Measurements from ENCODE around the gene IL6.

DNA sequence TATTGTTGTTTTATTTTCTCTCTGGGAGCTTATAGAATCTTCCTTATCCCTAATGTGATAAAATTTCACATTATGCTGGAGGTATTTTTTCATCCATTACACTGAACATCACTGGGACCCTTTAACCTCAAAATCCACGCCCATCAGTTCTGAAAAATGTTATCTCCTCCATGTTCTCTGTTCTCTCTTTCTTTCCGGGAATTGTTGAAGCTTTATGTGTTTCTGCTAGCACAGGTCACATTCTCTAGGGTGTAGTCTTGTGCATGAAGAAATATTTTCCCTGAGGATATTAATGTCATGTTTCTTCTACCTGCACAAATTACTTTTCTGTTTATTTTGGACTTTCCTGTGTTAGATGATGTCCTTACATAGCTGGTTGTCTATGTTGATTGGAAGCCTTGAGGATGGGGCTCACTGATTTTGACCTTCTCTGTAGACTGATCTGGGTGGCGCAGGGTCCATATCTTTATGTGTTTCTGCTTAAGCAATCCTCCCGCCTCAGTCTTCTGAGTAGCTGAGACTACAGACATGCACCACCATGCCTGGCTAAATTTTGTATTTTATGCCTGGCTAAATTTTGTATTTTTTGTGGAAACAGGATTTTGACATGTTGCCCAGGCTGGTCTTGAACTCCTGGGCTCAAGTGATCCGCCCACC lies 31.4 kb upstream of the IL6 start:
- TF ChIP-seq PRMT3 (CRISPR knock-in tag; IDR thresholded peaks at IDR 0.05; ENCODE audit: borderline replicate concordance, low read depth) (no peak), RFX5 (IDR thresholded peaks at IDR 0.05; ENCODE audit: low read depth, low read length) (no peak), FOXP4 (CRISPR knock-in tag; IDR thresholded peaks at IDR 0.05) (no peak), BCL6 (CRISPR knock-in tag; IDR thresholded peaks at IDR 0.05) (no peak), JUND (CRISPR knock-in tag; IDR thresholded peaks at IDR 0.05) (no peak), ARHGAP35 (CRISPR knock-in tag; IDR thresholded peaks at IDR 0.05; ENCODE audit: borderline replicate concordance) (no peak), TCF7L2 (IDR thresholded peaks at IDR 0.05; ENCODE audit: low read depth, low read length) (no peak), GABPA (IDR thresholded peaks at IDR 0.05; ENCODE audit: low read depth, low read length) (no peak), GABPA (CRISPR knock-in tag; IDR thresholded peaks at IDR 0.05; ENCODE audit: low read depth) (no peak)
- TF ChIP-seq, protein P1, sequence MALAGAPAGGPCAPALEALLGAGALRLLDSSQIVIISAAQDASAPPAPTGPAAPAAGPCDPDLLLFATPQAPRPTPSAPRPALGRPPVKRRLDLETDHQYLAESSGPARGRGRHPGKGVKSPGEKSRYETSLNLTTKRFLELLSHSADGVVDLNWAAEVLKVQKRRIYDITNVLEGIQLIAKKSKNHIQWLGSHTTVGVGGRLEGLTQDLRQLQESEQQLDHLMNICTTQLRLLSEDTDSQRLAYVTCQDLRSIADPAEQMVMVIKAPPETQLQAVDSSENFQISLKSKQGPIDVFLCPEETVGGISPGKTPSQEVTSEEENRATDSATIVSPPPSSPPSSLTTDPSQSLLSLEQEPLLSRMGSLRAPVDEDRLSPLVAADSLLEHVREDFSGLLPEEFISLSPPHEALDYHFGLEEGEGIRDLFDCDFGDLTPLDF (CRISPR knock-in tag; IDR thresholded peaks at IDR 0.05), result no peak
- TF ChIP-seq, protein P2, sequence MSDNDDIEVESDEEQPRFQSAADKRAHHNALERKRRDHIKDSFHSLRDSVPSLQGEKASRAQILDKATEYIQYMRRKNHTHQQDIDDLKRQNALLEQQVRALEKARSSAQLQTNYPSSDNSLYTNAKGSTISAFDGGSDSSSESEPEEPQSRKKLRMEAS (IDR thresholded peaks at IDR 0.05), result no peak
- TF ChIP-seq, protein P3, sequence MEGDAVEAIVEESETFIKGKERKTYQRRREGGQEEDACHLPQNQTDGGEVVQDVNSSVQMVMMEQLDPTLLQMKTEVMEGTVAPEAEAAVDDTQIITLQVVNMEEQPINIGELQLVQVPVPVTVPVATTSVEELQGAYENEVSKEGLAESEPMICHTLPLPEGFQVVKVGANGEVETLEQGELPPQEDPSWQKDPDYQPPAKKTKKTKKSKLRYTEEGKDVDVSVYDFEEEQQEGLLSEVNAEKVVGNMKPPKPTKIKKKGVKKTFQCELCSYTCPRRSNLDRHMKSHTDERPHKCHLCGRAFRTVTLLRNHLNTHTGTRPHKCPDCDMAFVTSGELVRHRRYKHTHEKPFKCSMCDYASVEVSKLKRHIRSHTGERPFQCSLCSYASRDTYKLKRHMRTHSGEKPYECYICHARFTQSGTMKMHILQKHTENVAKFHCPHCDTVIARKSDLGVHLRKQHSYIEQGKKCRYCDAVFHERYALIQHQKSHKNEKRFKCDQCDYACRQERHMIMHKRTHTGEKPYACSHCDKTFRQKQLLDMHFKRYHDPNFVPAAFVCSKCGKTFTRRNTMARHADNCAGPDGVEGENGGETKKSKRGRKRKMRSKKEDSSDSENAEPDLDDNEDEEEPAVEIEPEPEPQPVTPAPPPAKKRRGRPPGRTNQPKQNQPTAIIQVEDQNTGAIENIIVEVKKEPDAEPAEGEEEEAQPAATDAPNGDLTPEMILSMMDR (CRISPR knock-in tag; IDR thresholded peaks at IDR 0.05), result no peak
- TF ChIP-seq, protein P4, sequence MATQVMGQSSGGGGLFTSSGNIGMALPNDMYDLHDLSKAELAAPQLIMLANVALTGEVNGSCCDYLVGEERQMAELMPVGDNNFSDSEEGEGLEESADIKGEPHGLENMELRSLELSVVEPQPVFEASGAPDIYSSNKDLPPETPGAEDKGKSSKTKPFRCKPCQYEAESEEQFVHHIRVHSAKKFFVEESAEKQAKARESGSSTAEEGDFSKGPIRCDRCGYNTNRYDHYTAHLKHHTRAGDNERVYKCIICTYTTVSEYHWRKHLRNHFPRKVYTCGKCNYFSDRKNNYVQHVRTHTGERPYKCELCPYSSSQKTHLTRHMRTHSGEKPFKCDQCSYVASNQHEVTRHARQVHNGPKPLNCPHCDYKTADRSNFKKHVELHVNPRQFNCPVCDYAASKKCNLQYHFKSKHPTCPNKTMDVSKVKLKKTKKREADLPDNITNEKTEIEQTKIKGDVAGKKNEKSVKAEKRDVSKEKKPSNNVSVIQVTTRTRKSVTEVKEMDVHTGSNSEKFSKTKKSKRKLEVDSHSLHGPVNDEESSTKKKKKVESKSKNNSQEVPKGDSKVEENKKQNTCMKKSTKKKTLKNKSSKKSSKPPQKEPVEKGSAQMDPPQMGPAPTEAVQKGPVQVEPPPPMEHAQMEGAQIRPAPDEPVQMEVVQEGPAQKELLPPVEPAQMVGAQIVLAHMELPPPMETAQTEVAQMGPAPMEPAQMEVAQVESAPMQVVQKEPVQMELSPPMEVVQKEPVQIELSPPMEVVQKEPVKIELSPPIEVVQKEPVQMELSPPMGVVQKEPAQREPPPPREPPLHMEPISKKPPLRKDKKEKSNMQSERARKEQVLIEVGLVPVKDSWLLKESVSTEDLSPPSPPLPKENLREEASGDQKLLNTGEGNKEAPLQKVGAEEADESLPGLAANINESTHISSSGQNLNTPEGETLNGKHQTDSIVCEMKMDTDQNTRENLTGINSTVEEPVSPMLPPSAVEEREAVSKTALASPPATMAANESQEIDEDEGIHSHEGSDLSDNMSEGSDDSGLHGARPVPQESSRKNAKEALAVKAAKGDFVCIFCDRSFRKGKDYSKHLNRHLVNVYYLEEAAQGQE (IDR thresholded peaks at IDR 0.05; ENCODE audit: borderline replicate concordance in 1 of 2, low read depth in 1 of 2, low read length in 2 of 2), result no peak
- TF ChIP-seq, protein P5, sequence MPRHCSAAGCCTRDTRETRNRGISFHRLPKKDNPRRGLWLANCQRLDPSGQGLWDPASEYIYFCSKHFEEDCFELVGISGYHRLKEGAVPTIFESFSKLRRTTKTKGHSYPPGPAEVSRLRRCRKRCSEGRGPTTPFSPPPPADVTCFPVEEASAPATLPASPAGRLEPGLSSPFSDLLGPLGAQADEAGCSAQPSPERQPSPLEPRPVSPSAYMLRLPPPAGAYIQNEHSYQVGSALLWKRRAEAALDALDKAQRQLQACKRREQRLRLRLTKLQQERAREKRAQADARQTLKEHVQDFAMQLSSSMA (CRISPR knock-in tag; IDR thresholded peaks at IDR 0.05), result no peak

All from HepG2 (cell line).